Spleen (tissue), 11 donors: ENCODE measurements around the gene TMEM108. TPM values are rescaled to one million over a fixed set of nuclear protein-coding genes. Genes with fewer than 3 reads are reported as not detected.

Experiments
- DNase-seq: peaks from one replicate; pipeline ENCODE4 v3.0.0-alpha.2; 2020
- H3K27ac ChIP-seq, 8 donors: fragments of 200-600 bp; sonication (generic) in 7 of 8; 1 replicate in 4 of 8; 2 replicates in 4 of 8; pipeline versions ENCODE4 v1.5.0 to v1.8.0; 2016 to 2021; ENCODE audit warnings: inconsistent platforms in 4 of 8, mild to moderate bottlenecking in 4 of 8, moderate library complexity in 1 of 8
- H3K27me3 ChIP-seq, 7 donors: fragments of 200-600 bp; sonication (generic) in 6 of 7; replicated peaks in 1 of 7; 1 replicate in 4 of 7; 2 replicates in 3 of 7; pipeline versions ENCODE4 v1.5.0 to v1.8.0; 2016 to 2021; ENCODE audit warnings: inconsistent platforms in 3 of 7, mild to moderate bottlenecking in 1 of 7
- H3K36me3 ChIP-seq, 6 donors: fragments of 200-600 bp; sonication (generic) in 5 of 6; 1 replicate in 4 of 6; 2 replicates in 2 of 6; pipeline versions ENCODE4 v1.5.0 to v1.8.0; 2016 to 2021; ENCODE audit warnings: inconsistent platforms in 2 of 6
- H3K4me1 ChIP-seq, 6 donors: fragments of 200-600 bp; sonication (generic) in 5 of 6; 1 replicate in 3 of 6; 2 replicates in 3 of 6; pipeline versions ENCODE4 v1.5.0 to v1.8.0; 2016 to 2021; ENCODE audit warnings: inconsistent platforms in 3 of 6
- H3K4me3 ChIP-seq, 8 donors: fragments of 200-600 bp; sonication (generic) in 7 of 8; 1 replicate in 4 of 8; 2 replicates in 4 of 8; pipeline versions ENCODE4 v1.5.0 to v1.8.0; 2016 to 2021; ENCODE audit warnings: inconsistent platforms in 4 of 8, mild to moderate bottlenecking in 4 of 8, moderate library complexity in 2 of 8
- H3K9me3 ChIP-seq, 8 donors: fragments of 200-600 bp; sonication (generic) in 7 of 8; 1 replicate in 4 of 8; 2 replicates in 4 of 8; pipeline versions ENCODE4 v1.5.0 to v1.8.0; 2016 to 2021; ENCODE audit warnings: inconsistent platforms in 4 of 8
- POLR2A ChIP-seq, 3 donors: fragments of 450-650 bp; IDR thresholded peaks; one replicate each; pipeline ENCODE4 v1.5.1; 2017; ENCODE audit warnings: antibody characterized with exemption in 3 of 3, mild to moderate bottlenecking in 1 of 3
- POLR2AphosphoS5 ChIP-seq, 3 donors: sonication (generic); formaldehyde crosslinking; IDR thresholded peaks; one replicate each; pipeline ENCODE4 v1.5.1; 2017; ENCODE audit warnings: antibody characterized with exemption in 3 of 3
- WGBS, 5 donors: extraction: QIAGEN DNeasy Blood & Tissue Kit in 3 of 5; methylation state at CpG; one replicate each; pipeline versions ENCODE4 v1.1.5 to v1.1.7; 2013 to 2018; 5-methylcytosine and 5-hydroxymethylcytosine counted together
- intact Hi-C: fragments of 100-400 bp; cut with DNase I; formaldehyde crosslinking; loops from one replicate; pipeline ENCODE4 v1.15.0; 2023; ENCODE audit warnings: low total_unique reads
- polyA plus RNA-seq, 3 donors: library from polyadenylated mRNA; stranded (reverse); fragments of 200-250 nt; gene quantifications; one replicate each; pipeline ENCODE4 v1.2.1, GENCODE V29; 2013
- total RNA-seq, 7 donors: library from RNA; depleted of rRNA in 3 of 7; stranded (reverse); fragments of >200 nt in 3 of 7; fragmentation: NEBNext Ultra II Directional in 4 of 7; extraction: Animal tissue kit (Norgen Biotek cat#: 25700) in 4 of 7; gene quantifications; one replicate each; pipeline versions ENCODE4 v1.1.0 to v1.2.1, GENCODE V29; 2016 to 2021
- TF ChIP-seq, protein P1 (sequence below), 11 experiments: fragments of 200-600 bp in 7 of 11; fragments of 450-650 bp in 4 of 11; sonication (generic) in 4 of 11; IDR thresholded peaks in 8 of 11; conservative IDR thresholded peaks in 3 of 11; 1 replicate in 7 of 11; 2 replicates in 4 of 11; pipeline versions ENCODE4 v1.4.0 to v1.8.0; 2016 to 2021; ENCODE audit warnings: antibody characterized with exemption in 11 of 11, inconsistent platforms in 4 of 11, mild to moderate bottlenecking in 1 of 11
- donor health status: healthy with polysubstance abuse.
- donor health status: DM: no; HTN: no; CAD: no; lungs with moderate emphysema.
- donor health status: DM: no; HTN: no; CAD: no.
- donor health status: Bipolar disorder and iron deficiency.
- donor health status: healthy.
- donor health status: DM: no; HTN: no; CAD: no.
- donor health status: DM: yes; HTN: yes; CAD: no.

TMEM108 gene
- total and polyA plus RNA-seq, 10 donors = 0.20 to 4.0 (median 1.1) TPM

DNA sequence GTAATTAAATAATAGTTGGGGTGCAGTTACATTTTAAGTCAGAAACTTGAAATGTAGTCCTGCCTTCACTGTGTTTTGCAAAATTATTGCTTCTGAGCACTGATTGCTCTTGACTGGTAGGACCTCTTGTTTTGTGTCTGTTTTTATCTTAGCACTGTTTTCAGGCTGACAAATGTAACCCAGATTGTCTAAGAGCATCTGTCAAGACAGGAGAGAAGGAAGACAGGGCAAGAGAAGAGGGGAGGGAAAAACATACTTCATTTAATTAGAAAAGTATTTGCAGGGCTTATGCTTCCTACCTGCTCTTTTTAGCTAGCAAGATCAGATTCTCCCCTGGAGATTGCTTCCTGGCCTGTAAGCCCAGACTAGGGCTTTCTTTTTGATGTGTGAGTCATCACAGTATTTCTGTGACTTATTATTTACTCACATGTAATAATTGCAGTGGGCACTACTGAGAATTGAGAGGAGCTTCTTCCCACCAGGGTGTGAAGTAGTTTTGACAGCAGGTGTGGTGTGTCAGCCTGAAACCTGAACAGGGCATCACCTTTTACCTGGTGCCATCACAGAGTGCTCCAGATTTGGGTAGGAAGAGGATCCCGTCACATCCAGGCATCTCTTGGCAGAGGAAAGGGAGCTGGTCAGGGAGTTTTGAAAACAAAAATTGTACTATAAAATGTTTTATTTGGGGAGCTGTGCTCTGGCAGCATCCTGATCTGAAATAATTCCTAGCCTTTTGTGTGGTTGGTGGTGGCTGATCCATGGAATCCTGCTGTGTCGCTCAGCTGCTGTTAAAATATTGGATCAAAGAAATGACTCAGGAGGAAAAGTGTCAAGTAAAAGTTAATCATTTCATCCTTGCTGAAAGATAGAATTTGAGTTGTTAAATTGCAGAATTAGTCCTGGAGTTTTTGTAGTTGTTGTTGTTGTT, 98.2 kb downstream of the TMEM108 start:
- H3K36me3 ChIP-seq = no peaks in the 10 kb centered on the region
- no peak for TF ChIP-seq POLR2AphosphoS5 (IDR thresholded peaks at IDR 0.05)
- TF ChIP-seq POLR2A (IDR thresholded peaks at IDR 0.05) = no peak
- TF ChIP-seq, protein P1, sequence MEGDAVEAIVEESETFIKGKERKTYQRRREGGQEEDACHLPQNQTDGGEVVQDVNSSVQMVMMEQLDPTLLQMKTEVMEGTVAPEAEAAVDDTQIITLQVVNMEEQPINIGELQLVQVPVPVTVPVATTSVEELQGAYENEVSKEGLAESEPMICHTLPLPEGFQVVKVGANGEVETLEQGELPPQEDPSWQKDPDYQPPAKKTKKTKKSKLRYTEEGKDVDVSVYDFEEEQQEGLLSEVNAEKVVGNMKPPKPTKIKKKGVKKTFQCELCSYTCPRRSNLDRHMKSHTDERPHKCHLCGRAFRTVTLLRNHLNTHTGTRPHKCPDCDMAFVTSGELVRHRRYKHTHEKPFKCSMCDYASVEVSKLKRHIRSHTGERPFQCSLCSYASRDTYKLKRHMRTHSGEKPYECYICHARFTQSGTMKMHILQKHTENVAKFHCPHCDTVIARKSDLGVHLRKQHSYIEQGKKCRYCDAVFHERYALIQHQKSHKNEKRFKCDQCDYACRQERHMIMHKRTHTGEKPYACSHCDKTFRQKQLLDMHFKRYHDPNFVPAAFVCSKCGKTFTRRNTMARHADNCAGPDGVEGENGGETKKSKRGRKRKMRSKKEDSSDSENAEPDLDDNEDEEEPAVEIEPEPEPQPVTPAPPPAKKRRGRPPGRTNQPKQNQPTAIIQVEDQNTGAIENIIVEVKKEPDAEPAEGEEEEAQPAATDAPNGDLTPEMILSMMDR (IDR thresholded peaks at IDR 0.05 in 8 of 11, conservative IDR thresholded peaks at IDR 0.05 in 3 of 11) = no peak
- no peak for DNase-seq
- H3K27me3 ChIP-seq = peaks cover 0 to 6% (median 0%) of the 10 kb centered on the region in 7 donors
- 86 to 97% (median 91%) methylated on average over 2 of the region's 2 CpGs for WGBS, 5 donors
- intact Hi-C loops = no loop called here
- no peak overlapping the region for H3K4me3 ChIP-seq
- H3K27ac ChIP-seq = no peak overlapping the region
- peaks cover 0 to 4% (median 0%) of the 10 kb centered on the region in 8 donors for H3K9me3 ChIP-seq
- H3K4me1 ChIP-seq = no peaks in the 10 kb centered on the region

DNA sequence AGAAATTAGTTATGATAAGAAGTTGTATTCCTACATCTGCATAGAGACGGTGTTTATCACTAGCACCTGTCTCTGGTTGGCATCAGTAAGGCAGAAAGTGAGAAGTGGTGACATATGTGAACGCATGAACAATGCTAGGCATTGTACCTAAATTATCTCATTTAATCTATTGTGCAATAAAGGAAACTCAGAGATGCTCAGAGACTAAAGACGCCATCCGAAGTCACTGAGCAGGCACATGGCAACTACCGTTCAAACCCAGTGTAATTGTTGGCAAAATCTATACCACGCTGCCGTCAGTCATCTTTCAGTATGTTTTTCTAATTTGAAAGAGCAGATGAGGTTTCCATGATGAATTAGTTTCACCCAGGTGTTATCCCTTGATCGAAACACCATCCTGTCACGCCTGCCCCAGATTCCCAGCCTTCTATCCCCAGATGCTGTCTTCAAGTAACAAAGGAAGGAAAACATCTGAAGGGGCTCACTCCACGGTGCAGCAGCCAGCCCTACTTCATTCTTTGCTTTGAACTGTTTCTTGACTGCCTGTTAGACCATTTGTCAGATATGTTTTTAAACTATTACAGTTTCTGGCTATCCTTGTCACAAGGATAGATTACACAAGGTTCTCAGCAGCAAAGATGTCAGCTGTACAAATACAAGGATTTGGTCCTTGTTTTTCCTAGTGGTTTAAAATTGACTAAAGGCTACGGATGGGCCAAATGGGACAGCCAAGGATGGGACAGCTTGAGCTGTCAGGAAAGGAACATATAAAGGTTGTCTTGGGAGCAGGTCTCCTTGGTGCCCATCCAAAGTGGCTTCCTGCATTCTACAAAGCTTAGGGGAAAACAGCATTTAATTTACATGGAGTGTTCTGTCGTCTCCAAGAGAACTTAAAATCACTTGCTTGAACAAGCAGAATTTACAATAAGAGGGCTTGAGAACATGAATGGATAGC, 99.1 kb downstream of the TMEM108 start:
- intact Hi-C loops = no loop called here
- H3K4me1 ChIP-seq = no peaks in the 10 kb centered on the region
- no peak overlapping the region for H3K4me3 ChIP-seq
- H3K36me3 ChIP-seq = no peaks in the 10 kb centered on the region
- no peak overlapping the region for H3K27ac ChIP-seq
- H3K27me3 ChIP-seq = peaks cover 0 to 6% (median 0%) of the 10 kb centered on the region in 7 donors
- no peak for DNase-seq
- TF ChIP-seq, protein P1 (IDR thresholded peaks at IDR 0.05 in 8 of 11, conservative IDR thresholded peaks at IDR 0.05 in 3 of 11) = no peak
- no peak for TF ChIP-seq POLR2A (IDR thresholded peaks at IDR 0.05)
- TF ChIP-seq POLR2AphosphoS5 (IDR thresholded peaks at IDR 0.05) = no peak
- 87 to 90% (median 89%) methylated on average over 12 of the region's 12 CpGs for WGBS, 5 donors
- peaks cover 0 to 4% (median 0%) of the 10 kb centered on the region in 8 donors for H3K9me3 ChIP-seq

DNA sequence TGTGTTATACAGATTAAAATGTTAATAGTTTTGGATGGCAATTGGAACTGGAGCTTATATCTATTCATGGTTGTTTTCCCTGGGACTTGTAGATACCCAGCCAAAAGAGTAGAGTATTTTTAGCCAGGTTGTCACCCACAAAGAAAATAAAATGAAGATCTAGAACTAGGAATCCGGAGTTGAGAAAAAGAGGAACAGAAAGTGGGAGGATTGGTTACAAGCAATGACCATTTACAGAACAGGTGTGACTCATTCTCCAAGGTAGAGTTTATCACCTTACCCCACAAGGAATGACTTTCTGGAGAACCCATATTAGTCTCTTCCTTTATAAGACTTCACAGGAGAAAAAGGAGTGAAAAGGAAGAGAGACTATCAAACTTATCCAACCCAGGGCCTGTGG, 99.8 kb downstream of the TMEM108 start:
- DNase-seq = no peak

More for the DNA sequence above, 99.8 kb downstream of the TMEM108 start:
- WGBS, 5 donors = 32 to 63% (median 46%) methylated on average over 1 of the region's 1 CpG
- intact Hi-C loops = no loop called here
- H3K4me3 ChIP-seq = no peak overlapping the region
- TF ChIP-seq, protein P1 (IDR thresholded peaks at IDR 0.05 in 8 of 11, conservative IDR thresholded peaks at IDR 0.05 in 3 of 11) = no peak
- no peak for TF ChIP-seq POLR2AphosphoS5 (IDR thresholded peaks at IDR 0.05)
- TF ChIP-seq POLR2A (IDR thresholded peaks at IDR 0.05) = no peak
- H3K27ac ChIP-seq = no peak overlapping the region
- no peaks in the 10 kb centered on the region for H3K4me1 ChIP-seq
- H3K9me3 ChIP-seq = peaks cover 0 to 4% (median 0%) of the 10 kb centered on the region in 8 donors
- H3K27me3 ChIP-seq = peaks cover 0 to 6% (median 0%) of the 10 kb centered on the region in 7 donors
- H3K36me3 ChIP-seq = no peaks in the 10 kb centered on the region
